SHP77 (cell line): Measurements from ENCODE around the gene HUNK.

ENCODE experiments used
- DNase-seq, 2 experiments: peaks; one replicate each; lab custom pipeline; 2025; lab: John Stamatoyannopoulos, UW

Gene HUNK

DNA sequence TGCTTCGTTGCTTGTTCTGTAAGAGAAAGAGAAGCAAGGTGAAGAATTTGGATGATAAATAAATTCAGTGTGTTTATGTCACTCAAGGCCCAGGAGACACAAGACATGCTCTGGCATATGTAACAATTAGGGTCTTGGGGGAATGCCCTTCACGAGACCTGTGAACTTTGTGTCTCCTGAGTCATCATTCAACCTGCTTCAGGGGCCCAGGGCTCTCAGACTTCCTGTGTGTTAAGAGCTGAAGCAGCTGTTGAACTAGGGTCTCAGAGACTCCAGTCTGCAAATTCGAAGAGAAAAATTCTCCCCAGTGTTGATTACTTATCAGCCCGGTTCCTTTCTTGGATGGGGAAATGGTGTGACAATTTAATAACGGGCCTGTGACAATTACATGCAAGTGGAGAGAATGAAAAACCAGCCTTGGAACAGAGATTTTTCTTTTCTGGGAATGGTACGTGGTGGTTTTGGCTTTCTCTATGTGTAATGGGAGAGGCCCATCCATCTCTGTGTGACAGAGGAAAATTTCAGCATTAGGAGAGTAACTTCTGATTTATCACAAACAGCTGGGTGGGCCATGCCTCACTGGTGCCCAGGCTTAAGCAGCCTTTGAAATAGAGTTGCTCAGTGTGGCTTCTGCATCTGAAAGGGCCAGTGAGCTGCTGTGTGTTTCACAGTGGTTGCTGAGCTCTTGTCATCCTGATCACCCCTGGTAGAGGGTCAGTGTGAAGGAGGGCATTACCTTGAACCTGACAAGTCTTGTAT is 22.4 kb downstream of the HUNK start:
- DNase-seq: no peak

DNA sequence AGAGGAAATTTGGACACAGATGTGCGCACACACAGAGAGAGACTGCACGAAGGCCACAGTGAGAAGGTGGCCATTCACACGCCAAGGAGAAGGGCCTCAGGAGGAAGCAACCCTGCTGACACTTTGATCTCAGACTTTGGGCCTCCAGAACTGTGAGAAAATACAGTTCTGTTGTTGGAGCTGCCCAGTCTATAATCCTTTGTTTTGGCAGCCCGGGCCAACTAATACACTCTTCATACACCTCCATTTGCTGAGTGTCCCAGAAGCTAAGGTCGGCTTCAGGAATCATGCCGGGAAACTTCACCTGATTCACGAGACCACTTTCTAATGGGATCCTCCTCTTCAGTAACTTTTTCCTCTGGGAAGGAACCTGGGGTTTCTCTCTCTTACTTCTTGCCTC is 23.2 kb downstream of the HUNK start:
- no peak for DNase-seq

DNA sequence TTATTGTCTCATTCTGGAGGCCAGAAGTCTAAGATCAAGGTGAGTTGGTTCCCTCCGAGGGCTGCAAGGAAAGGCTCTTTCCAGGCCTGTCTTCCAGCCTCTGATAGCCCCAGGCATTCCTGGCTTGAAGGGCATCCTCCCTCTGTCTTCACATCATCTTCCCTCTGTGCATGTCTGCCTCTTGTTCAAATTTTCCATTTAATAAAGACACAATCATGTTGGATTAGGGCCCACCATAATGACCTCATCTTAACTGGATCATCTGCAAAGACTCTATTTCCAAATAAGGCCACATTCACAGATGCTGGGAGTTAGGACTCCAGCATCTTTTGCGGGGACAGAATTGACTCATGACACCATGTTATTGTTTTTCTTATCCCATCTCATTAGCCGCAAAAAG is 24.5 kb downstream of the HUNK start:
- DNase-seq: no peak

DNA sequence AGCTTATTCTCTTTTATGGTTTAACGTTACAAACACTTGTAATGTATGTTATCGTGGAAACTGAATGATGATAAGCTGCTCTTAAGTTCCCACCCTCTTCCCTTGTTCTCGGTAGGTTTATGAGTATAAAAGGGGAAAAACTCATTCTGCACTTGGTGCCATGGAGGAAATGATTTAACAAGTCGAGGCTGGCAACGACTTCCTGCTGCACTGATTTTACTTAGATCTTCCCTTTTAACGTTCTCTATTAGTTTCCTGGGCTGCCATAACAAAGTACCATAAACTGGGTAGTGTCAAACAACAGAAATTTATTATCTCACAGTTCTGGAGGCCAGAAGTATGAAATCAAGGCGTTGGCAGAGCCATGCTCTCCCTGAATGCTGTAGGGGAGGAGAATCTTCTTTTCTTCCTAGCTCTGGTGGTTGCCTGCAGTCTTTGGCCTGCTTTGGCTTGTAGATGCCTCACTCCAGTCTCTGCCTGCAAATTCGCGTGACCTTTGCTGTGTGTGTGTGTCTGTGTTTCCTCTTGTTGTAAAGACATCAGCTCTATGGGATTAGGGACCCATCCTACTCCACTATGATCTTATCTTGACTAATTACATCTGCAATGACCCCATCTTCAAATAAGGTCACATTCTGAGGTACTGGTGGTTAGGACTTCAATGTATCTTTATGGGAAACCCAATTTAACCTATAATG is 26.3 kb downstream of the HUNK start:
- DNase-seq: no peak

DNA sequence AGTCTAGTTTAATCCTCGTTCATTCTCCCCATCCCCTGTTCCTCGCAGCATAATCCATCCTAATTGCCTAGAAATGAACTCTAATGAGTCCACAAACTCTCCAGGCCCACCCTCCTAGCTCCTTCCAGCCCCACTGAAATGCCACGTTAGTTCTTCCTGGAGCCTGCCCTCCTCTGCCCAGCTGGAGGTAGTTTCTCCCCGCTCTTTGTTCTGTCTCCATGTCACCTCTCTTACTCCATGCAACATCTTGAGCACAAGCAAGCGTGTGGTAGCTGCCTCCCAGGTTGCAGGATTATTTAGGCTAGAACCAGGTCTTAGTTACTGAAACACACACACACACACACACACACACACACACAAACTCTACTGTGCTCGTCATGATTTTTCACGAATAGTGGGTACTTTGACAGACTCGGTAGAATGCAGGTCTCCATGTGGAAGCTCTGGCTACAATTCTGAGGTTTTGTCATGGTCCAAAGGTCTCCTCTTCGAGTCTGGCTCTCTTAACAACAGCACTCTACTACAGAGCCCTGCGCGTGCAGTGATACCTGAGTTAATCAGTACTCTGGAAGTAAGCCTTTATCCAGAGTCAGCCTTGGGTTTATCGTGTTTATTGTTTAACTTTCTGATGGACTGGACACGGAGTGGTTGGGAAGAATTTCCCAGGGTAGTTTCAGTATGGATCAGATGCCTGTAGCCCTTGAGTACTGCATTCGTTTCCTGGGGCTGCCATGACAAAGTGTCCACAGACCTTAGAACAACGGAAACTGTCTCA is 27.5 kb downstream of the HUNK start:
- no peak for DNase-seq

DNA sequence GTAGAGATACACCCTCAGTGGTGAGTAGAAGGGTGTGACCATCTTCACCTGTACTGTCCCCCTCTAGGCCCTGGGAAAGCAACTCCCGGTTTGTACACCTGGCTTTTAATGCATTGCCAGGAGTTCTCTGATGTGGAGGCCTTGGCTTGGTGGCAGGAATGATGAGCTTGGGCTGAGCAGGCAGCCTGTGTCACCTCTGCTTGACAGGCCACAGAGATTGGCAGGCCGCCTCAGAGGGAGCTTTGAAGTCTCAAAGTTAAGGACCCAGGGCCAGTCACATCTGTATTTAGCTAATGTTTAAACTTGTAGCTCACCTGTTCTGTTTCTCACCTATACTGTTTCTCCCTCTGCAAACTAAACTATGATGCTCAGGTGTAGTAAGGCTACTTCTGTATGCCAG is 28.5 kb downstream of the HUNK start:
- no peak for DNase-seq

DNA sequence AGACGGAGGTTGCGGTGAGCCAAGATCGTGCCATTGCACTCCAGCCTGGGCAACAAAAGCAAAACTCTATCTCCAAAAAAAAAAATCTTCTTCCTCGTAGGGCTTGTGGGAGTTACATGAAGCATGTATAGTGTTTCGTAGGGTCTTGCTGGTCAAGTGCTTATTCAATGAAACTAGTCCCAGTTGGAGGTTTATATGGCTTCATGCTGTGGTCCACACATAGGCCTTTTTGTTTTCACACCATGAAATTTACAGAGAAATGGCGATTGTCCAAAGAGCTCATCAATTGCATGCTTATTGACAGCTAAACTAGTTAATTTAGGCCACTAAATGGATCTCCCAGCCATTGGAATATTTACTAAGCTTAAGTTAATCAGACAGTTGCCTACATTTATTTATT is 29.6 kb downstream of the HUNK start:
- DNase-seq: no peak

DNA sequence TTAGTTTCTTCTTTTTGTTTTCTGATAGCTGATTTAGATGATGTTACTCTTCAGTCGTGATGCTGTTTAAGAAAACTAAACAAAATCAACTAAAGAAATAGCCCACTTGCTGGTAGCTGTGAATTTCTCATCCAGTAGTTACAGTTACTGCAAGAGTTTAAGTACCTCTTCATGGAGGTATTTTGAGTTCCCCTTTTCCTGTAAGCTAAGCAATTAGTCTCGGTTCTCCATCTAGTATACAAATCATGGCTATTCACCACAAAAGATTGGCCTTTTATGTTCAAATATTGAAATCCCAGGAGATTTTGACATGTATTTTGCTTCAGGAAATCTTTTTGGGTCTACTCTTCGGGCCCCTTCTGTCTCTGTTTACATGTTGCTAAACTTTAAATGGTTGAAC is 31.1 kb downstream of the HUNK start:
- DNase-seq: no peak

DNA sequence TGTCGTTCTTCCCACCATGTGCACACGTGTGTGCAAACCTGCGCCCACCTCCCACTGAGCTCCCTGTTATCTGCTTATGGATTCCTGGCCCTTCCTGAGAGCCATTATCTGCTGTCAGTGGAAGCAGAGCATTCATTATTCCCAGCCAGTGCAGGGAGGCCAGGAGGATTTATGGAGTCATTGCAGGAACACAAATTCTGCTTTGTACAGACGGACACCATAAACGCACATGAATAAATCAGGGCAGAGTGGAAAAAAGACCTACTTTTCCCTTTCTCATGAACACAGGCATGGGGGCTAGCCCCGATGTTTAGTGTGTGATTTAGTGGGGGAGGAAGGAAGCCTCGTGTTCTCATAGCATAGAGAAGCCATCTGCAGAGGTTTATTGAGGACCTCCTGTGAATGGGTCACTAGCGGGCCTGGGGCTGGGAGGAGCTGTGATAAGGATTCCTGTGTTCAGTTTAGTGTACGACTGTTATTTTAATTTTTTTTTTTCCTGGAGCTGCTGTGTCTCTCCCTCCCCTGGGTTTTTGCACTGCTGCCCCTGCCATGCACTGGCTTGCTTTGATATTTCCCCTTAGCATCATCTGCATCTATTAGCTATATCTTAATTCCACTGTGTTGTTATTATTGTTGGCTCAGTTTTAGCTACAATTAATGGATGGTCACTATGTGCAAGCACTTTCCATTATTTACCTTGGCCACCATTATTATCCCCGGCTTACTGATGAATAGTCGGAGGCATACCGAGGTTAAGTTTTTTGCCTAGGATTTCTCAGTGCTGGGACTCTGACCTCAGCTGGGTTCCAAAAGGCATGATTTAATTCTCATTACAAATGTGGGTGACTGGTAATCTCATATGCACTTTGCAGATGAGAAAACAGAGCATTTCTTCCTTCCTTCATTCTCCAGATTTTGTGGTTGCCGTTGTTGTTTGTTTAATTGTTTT is 33.0 kb downstream of the HUNK start:
- DNase-seq: no peak

DNA sequence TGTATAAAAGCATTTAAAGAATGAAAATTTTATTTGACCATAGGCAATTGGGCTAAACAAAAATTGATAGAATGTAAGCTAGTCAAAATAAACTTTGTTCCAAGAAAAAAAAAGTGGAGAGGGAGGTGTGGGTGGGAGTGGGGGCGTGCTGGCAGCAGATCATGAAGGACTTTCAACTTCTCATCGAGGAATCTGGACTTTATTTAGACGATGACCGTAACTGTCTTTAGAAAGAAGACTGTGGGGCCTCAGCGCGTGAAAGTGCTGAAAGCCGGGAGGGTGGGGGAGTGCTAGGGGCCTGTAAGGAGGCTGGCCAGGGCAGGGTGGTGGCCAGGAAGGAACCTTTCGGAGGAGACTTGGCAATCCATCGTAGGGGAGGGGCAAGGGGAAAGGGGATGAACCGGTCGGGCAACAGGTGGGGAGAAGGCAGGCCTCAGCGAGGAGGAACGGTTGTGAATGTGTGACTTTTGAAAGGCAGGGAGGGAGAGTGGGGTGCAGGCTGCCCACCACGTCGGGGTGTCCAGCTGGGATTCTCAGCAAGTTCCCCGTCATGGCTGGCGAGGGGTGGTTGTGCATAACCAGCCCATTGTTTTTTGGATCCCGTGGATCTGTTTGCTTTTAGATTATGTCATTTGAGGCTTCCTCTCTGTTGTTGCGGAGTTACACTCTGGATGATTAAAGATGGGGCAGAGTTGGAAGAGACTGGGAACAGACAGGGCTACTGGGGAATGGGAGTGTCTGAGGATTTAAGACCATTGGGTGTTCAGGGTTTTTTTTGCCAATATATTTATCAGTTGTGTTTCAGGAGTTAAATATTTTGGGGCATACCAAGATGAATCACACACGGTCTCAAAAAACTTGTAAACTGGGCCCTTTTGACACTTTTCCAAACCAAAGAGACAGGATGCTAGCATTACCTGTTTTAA is 35.5 kb downstream of the HUNK start:
- no peak for DNase-seq

DNA sequence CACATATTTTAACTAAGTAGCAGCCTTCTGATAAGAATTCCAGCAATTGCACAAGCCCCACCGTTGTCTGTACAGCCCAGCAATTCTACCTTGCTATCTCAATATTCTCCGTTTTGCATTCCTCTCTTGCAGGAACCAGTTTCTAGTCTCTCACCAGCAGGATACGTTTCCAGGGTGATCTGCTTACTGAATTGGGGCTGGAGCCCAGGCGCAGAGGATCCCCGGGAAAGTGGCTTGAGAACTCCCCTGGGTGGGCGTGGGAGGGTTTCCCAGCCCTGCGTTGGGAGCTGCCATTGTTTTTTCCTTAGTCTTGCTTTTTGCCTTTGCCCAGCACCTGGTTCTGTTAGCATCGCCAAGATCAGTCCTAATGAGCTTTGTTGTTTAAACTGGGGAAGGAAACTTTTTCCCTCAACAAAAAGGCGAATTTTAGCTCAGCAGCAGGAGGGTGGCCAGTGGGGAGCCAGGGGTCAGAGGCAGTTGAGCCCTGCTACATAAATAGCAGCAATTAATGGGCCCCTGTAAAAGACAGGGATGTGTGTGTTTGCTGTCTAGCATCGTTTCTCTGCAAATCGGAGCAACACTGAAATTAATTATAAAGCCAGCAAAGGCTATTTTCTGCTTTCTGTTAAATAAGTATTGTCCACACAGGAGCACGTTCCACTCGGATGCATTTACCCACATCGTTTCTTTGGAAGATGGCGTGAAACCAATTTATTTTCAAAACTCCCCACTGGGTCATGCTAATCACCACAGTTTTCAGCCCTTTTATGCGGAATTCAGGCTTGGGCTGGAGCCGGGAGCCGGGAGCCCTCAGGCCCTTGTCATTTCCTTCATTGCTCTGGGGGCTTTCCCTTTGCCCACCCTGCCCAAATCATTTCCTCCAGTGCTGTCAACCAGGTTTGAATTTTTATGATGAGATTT is 36.6 kb downstream of the HUNK start:
- no peak for DNase-seq

DNA sequence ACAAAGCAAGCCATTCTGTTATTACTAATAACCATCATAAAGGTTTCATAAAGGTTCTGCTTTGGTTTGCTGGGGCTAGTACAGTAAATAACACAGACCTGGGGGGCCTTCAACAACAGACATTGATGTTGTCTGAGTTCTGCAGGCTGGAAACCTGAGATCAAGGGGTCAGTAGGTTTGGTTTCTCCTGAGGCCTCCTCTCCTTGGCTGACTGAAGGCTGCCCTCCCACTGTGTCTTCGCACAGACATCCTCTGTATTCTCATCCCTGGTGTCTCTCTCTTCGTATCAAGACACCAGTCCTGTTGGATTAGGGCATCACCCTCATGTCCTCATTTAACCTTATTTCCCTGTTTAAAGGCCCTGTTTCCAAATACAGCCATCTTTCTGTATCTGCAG is 37.3 kb downstream of the HUNK start:
- no peak for DNase-seq

DNA sequence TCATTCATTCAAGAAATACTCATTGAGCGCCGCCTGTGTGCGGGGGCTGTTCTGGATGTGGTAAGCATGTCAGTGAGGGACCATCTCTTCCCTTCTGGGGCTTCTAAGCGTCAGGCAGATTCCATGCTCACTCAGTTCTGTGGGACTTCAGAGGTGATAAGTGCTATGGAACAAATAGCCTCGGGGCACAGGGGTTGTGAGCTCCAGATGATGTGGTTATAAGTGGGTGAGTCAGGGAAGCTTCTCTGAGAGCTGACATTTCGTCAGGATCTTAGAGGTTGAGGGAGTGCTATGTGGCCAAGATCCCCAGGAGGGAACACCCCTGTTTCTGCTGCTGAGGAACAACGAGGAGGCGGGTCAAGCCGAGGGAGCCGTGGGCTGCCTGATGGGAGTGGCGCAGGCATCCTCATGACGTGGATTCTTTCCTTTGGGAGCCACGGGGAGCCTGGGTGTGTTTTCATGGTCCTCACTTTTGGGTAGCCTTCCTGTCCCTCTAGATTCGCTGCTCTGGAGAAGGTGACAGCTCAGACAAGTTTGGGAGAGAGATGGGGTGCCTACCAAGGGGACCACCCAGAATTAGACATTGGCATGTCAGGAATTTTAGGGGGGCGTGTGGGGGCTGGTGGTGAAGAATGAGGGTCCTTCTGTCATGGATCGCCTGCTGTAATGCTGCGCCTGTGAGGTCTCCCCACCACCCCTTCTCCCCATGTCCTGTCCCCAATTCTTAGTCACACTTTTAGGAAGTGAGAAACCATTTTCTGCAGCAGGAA is 38.5 kb downstream of the HUNK start:
- no peak for DNase-seq

DNA sequence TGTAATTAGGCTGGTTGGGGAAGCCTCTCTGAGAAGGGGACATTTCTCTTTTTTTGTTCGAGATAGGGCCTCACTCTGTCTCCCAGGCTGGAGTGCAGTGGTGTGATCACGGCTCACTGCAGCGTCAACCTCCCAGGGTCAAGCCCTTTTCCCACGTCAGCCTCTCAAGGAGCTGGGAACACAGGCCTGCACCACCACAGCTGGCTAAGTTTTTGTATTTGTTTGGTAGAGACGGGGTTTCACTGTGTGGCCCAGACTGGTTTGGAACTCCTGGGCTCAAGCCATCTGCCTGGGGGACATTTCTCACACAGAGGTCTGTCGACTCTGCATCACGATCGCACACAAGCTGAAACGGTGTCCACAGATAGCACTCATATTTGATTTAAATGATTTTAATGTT is 39.7 kb downstream of the HUNK start:
- DNase-seq: no peak

DNA sequence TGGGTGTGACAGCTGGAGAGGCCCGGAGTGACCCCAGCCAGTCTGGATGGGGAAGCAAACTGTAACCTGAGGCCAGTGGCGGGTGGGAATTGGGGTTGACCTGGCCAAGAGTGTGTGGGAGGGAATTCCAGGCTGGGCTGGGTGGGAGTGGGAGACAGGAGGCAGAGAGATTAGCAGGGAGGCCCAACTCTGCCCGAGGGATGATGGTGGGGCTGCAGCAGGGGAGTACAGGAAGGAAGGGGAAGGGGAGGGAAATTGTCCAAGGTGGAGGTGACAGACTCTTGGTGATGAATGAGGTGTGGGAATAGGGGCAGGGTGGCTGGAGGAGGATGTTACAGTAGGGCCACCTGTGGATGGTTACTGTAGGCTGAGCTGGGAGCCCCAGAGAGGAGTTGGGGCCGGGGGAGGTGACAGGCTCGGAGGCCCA is 40.4 kb downstream of the HUNK start:
- no peak for DNase-seq

DNA sequence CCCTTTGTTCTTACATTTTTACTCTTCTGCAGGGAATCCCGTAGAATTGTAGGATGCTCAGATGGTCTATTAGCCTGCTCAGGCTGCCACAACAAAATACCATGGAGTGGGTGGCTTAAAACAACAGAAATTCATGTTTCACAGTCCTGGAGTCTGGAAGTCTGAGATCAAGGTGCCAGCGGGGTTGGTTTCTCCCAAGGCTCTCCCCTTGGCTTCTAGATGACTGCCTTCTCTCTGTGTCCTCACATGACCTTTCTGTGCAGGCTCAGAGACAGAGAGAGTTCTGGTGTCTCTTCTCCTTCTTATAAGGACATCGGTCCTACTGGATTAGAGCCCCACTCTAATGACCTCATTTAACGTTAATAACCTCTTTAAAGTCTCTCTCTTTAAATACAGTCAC is 41.7 kb downstream of the HUNK start:
- no peak for DNase-seq

DNA sequence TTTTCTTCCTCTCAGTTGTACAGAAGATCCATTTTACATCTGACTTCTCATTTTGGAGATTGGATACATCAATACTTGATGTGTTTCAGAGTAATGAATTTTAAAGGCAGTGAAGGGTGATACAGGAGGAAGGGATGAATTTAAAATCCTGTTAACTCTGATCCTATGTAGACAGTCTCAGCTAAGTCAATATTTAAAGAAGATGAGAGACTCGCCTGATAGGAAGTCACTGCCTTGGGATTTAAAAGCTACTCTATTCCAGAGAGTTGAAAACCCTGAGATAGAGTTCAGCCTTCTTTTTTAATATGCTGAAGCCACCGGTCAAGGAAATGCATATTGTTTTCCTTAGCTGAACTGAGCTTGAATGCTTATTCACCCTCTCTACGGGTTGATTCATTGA is 42.7 kb downstream of the HUNK start:
- no peak for DNase-seq

DNA sequence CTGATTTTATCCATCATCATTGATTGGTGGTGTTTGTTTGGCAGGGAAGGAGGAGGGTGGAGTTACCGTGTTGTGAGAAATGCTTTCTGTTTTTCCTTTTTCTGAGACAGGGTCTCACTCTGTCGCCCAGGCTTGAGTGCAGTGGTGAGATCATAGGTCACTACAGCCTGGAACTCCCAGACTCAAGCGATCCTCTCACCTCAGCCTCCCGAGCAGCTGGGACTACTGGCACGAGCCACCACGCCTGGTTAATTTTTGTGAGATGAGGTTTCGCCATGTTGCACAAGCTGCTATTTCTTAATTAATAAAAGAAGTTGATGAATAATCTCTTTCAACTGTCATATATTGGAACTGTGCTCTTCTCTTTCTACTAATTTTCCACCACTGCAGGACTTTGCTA is 44.3 kb downstream of the HUNK start:
- DNase-seq: no peak

DNA sequence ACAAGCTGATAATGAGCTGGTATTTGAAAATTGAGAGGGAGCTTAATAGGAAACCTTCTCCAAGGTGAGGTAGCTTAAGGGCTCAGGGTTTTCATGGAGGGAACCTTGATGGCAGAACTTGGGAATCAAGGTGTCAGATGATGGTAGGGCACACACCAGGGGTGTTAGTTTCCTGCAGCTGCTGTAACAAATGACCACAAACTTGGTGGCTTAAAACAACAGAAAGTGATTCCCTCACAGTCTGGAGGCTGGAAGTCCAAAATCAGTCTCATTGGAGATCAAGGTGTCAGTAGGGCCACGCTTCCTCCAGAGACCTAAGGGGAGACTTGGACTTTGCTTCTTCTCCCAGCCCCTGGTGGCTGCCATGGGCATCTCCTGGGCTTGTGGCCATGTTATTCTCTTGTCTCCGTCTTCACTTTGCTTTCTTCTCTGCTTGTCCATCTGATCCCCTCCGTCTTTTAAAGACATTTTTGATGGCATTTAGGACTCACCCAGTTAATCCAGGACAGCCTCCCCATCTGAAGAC is 45.5 kb downstream of the HUNK start:
- DNase-seq: no peak
